Bronchial epithelial cell (primary cell): ENCODE measurements around the gene TICAM2. TPM values are rescaled to one million over a fixed set of nuclear protein-coding genes. Genes with fewer than 3 reads are reported as not detected.
"Not testable (repeated sequence)": the region's sequence is repeated elsewhere in the genome, so short reads cannot be mapped to it uniquely, and the experiment has no call there.

ENCODE experiments used
- DNase-seq: peaks from one replicate; pipeline ENCODE4 v3.0.0-alpha.2; 2010; ENCODE audit warnings: low read depth
- FAIRE-seq: peaks from 2 replicates; lab custom pipeline; 2011; peaks lifted over from hg19 to GRCh38; lab: Jason Lieb, UNC
- H3K27me3 ChIP-seq: 2 replicates; pipeline ENCODE4 v1.5.1; 2011; ENCODE audit warnings: low read length; ENCODE audit not compliant: control insufficient read depth, insufficient read depth
- H3K36me3 ChIP-seq: 2 replicates; pipeline ENCODE4 v1.5.1; 2011; ENCODE audit warnings: low read length; ENCODE audit not compliant: control insufficient read depth, insufficient read depth
- H3K4me3 ChIP-seq: 2 replicates; pipeline ENCODE4 v1.5.1; 2011; ENCODE audit warnings: mild to moderate bottlenecking, low read depth, low read length, control low read depth
- total RNA-seq: library from RNA; depleted of rRNA; stranded (reverse); fragments of >200 nt; gene quantifications from 2 replicates; pipeline ENCODE4 v1.2.1, GENCODE V29; 2014
- TF ChIP-seq, protein P1 (sequence below): IDR thresholded peaks from 2 replicates; pipeline ENCODE4 v1.5.1; 2011; ENCODE audit warnings: mild to moderate bottlenecking, moderate library complexity, low read length, control low read depth, inconsistent platforms; ENCODE audit not compliant: insufficient read depth, severe bottlenecking

The TICAM2 gene
- 0.26 and 0.38 TPM in 2 replicates for total RNA-seq

DNA sequence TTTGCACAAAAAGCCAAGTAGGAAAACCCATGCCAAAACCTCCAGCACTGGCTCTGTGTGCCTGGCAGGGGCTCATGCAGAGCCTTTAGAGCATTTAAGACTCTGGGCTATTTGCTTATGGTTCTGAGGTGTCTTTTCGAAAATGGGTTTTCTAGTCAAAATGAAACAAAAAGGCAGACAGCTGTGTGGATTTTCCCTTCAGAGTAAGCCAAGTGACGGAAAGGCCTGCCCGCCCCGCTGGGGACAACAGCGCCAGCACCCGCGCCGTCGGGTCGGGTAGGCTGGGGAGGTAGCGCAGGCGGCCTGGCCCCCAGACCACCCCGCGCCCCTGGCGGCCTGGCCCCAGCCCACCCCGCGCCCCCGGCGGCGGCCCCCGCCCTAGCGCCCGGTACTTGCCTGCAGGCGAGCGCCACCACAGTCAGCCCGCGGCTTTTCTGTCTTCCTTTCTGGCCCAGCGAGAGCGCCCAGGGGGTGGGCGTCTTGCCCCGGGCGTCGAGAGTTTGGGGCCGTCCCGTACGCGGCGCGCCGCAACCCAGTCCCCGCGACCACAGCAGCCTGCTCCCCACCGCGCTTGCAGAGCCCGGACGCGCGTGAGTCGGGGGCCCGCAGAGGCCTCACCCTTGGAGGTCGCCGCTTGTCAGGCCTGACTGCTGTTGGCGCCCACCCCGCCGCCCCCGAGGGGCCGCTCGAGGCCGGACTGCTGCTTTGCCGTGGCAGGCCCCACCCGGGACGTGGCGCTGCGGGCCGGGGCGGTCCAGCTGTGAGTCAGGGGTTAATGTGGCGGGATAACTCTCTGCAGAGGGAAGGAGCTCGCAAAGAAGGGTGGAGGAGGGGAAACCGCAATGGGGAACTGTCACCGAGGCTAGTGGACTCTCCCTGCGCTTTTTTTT is at the start of gene TICAM2:
TICAM2 (minus strand) TSS at position 779 of the 890 bp plus-strand sequence. CDS start 21,223 bp downstream, outside the sequence.
- peak; percentile 23 for DNase-seq
- H3K27me3 ChIP-seq = no peaks in the 10 kb centered on the region
- no peaks in the 10 kb centered on the region for H3K36me3 ChIP-seq
- no peak for FAIRE-seq
- TF ChIP-seq, protein P1, sequence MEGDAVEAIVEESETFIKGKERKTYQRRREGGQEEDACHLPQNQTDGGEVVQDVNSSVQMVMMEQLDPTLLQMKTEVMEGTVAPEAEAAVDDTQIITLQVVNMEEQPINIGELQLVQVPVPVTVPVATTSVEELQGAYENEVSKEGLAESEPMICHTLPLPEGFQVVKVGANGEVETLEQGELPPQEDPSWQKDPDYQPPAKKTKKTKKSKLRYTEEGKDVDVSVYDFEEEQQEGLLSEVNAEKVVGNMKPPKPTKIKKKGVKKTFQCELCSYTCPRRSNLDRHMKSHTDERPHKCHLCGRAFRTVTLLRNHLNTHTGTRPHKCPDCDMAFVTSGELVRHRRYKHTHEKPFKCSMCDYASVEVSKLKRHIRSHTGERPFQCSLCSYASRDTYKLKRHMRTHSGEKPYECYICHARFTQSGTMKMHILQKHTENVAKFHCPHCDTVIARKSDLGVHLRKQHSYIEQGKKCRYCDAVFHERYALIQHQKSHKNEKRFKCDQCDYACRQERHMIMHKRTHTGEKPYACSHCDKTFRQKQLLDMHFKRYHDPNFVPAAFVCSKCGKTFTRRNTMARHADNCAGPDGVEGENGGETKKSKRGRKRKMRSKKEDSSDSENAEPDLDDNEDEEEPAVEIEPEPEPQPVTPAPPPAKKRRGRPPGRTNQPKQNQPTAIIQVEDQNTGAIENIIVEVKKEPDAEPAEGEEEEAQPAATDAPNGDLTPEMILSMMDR = no peak
- H3K4me3 ChIP-seq = peak within 1 kb of the TSS; percentile 63

- Histone ChIP-seq H3K36me3 (no peaks in the 10 kb centered on the region), H3K27me3 (peaks cover 2% of the 10 kb centered on the region), H3K4me3 (no peak overlapping the region)
- no peak for FAIRE-seq
- DNase-seq = no peak
- TF ChIP-seq, protein P1 = no peak
These were observed 47.3 kb upstream of the TICAM2 start for GRCh38 chr5:115649541-115649940.

- DNase-seq = no peak
- peaks cover 4% of the 10 kb centered on the region for H3K27me3 ChIP-seq
- FAIRE-seq = no peak
- TF ChIP-seq, protein P1 = no peak
- H3K36me3 ChIP-seq = no peaks in the 10 kb centered on the region
- H3K4me3 ChIP-seq = no peak overlapping the region
These were observed 45.8 kb upstream of the TICAM2 start for GRCh38 chr5:115648056-115648455.

DNA sequence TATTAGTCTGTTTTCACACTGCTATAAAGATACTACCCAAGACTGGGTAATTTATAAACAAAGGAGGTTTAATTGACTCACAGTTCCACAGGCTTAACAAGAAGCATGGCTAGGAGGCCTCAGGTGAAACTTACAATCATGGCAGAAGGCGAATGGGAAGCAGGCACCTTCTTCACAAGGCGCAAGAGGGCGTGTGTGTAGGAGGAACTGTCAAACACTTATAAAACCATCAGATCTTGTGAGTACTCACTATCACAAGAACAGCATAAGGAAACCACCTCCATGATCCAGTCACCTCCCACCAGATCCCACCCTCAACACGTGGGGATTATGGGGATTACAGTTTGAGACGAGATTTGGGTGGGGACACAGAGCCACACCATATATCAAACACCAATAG is 43.1 kb upstream of the TICAM2 start:
- not testable (repeated sequence) for FAIRE-seq, H3K4me3 ChIP-seq, H3K36me3 ChIP-seq, H3K27me3 ChIP-seq, DNase-seq

DNA sequence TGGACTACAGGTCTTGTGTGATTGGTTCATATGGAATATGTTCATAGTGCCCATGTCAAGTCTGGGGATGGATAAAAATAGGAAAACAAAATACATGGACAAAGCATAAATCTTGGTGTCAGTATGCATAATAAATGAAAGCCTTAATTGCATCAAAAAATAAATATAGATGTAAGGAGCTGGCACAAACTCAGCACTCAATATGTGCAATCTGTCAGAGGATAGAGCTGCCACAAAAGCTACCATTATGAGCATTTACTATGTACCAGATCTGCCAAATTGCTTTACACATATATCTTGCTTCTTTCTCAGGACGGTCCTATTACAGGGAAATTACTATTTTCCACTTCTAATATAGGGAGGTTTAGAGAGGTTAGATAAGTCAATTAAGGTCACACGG is 41.8 kb upstream of the TICAM2 start:
- TF ChIP-seq, protein P1 = no peak
- FAIRE-seq = no peak

DNA sequence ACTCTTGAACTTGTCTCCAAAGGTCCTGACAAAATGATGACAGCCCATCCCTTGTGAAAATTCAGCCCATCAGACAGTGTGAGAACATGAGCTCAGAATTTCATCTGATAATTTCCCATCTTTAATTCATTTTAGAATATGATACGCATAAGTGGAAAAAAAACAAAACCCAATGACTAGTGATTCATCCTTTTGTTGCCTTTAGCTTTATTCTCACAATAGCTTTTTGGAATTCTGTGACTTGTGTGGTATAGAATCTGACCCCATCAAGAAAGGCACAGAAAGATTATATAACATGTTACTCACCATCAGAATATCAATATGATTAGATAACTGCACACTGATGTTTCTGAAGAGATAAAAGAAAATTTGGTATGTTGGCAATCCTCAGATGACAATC is 39.7 kb upstream of the TICAM2 start:
- no peak for DNase-seq
- Histone ChIP-seq H3K27me3 (peaks cover 4% of the 10 kb centered on the region), H3K36me3 (no peaks in the 10 kb centered on the region), H3K4me3 (no peak overlapping the region)
- TF ChIP-seq, protein P1 = no peak
- no peak for FAIRE-seq

More for the DNA sequence above, 41.8 kb upstream of the TICAM2 start:
- Histone ChIP-seq H3K36me3 (no peaks in the 10 kb centered on the region), H3K4me3 (no peak overlapping the region), H3K27me3 (peaks cover 4% of the 10 kb centered on the region)
- DNase-seq = no peak
